HEK293T (cell line): ENCODE measurements around the gene HIBCH.

ENCODE experiments used
- ARNT ChIP-seq: fragments of 450-650 bp; IDR thresholded peaks from 2 replicates; pipeline ENCODE4 v1.6.1; 2017; ENCODE audit warnings: mild to moderate bottlenecking
- BHLHE40 ChIP-seq: fragments of 450-650 bp; IDR thresholded peaks from 2 replicates; pipeline ENCODE4 v1.6.1; 2016; ENCODE audit warnings: mild to moderate bottlenecking, moderate library complexity, borderline replicate concordance
- ELF4 ChIP-seq: fragments of 450-650 bp; IDR thresholded peaks from 2 replicates; pipeline ENCODE4 v1.6.1; 2017; ENCODE audit warnings: antibody characterized with exemption
- FOXA1 ChIP-seq: fragments of 450-650 bp; IDR thresholded peaks from 2 replicates; pipeline ENCODE4 v1.6.1; 2016; ENCODE audit warnings: mild to moderate bottlenecking
- FOXK2 ChIP-seq: fragments of 450-650 bp; IDR thresholded peaks from 2 replicates; pipeline ENCODE4 v1.6.1; 2016; ENCODE audit warnings: mild to moderate bottlenecking
- HDGF ChIP-seq: fragments of 450-650 bp; IDR thresholded peaks from 2 replicates; pipeline ENCODE4 v1.6.1; 2017; ENCODE audit warnings: antibody characterized with exemption, borderline replicate concordance
- L3MBTL2 ChIP-seq: fragments of 450-650 bp; conservative IDR thresholded peaks from 2 replicates; pipeline ENCODE4 v1.6.1; 2016; ENCODE audit warnings: mild to moderate bottlenecking
- LEF1 ChIP-seq: fragments of 450-650 bp; IDR thresholded peaks from 2 replicates; pipeline ENCODE4 v1.6.1; 2017; ENCODE audit warnings: mild to moderate bottlenecking, borderline replicate concordance
- NFRKB ChIP-seq: fragments of 450-650 bp; IDR thresholded peaks from 2 replicates; pipeline ENCODE4 v1.6.1; 2016; ENCODE audit warnings: mild to moderate bottlenecking, moderate library complexity
- SP1 ChIP-seq: fragments of 450-650 bp; IDR thresholded peaks from 2 replicates; pipeline ENCODE4 v1.6.1; 2017
- TARDBP ChIP-seq: fragments of 450-650 bp; IDR thresholded peaks from 2 replicates; pipeline ENCODE4 v1.6.1; 2016
- TF ChIP-seq, protein P1 (sequence below): fragments of 450-650 bp; IDR thresholded peaks from 2 replicates; pipeline ENCODE4 v1.6.1; 2016

DNA sequence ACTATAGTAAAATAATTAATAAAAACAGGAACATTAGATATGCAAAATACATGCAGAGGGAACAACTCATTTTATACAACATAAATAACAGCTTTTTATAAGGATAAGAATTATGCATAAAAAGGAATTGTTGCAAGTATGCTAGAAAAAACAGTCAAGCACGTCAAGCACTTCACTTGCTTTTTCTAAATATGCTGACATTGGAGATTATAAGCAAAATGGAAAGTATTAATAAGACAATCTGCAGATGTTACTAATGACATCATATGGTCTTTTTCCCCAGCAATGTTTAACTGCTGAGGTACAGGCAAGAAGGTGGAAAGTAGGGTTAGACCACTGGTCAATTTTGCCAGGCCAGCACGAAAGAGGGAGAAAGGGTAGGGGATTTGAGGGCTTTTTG is 111.7 kb downstream of the HIBCH start:
- no peak for TF ChIP-seq SP1
- no peak for TF ChIP-seq LEF1
- TF ChIP-seq L3MBTL2 = no peak
- no peak for TF ChIP-seq ARNT
- TF ChIP-seq, protein P1, sequence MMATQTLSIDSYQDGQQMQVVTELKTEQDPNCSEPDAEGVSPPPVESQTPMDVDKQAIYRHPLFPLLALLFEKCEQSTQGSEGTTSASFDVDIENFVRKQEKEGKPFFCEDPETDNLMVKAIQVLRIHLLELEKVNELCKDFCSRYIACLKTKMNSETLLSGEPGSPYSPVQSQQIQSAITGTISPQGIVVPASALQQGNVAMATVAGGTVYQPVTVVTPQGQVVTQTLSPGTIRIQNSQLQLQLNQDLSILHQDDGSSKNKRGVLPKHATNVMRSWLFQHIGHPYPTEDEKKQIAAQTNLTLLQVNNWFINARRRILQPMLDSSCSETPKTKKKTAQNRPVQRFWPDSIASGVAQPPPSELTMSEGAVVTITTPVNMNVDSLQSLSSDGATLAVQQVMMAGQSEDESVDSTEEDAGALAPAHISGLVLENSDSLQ = no peak
- no peak for TF ChIP-seq FOXK2
- no peak for TF ChIP-seq NFRKB
- TF ChIP-seq ELF4 = no peak
- TF ChIP-seq TARDBP = no peak
- no peak for TF ChIP-seq FOXA1
- TF ChIP-seq HDGF = no peak
- no peak for TF ChIP-seq BHLHE40
